IMR-90 (cell line): ENCODE data around the gene SPRED2. TPM values are rescaled to one million over a fixed set of nuclear protein-coding genes. Genes with fewer than 3 reads are reported as not detected.
A peak's percentile ranks its signal among the peaks of the same experiment; 100 is the strongest.

Source experiments
- ATAC-seq: fragments of 200-7000 bp; cut with Tn5 transposase; 2 replicates; pipeline ENCODE4 v1.9.1; 2020; ENCODE audit warnings: low read depth, mild to moderate bottlenecking, moderate library complexity
- BruUV-seq: library from RNA; stranded (reverse); fragments of 400-500 nt; replicated peaks from 2 replicates; lab custom pipeline; 2021; lab: Mats Ljungman, UMichigan
- CTCF ChIA-PET: fragments of 300-600 bp; formaldehyde crosslinking; extraction: SDS; loops from one replicate; lab custom pipeline; 2021; ENCODE audit warnings: antibody characterized with exemption; lab: Yijun Ruan, JAX
- POLR2A ChIA-PET: fragments of 300-600 bp; sonication (Branson Sonifier 250); formaldehyde crosslinking; loops from one replicate; lab custom pipeline; 2022; ENCODE audit warnings: antibody characterized with exemption; ENCODE audit not compliant: unreplicated experiment; lab: Charles Lee
- DNase-seq: peaks from one replicate; pipeline ENCODE4 v3.0.0; 2013
- H2AFZ ChIP-seq: replicated peaks from 2 replicates; pipeline ENCODE3; 2013; ENCODE audit warnings: low read length, mild to moderate bottlenecking; ENCODE audit not compliant: poor library complexity
- H2AK5ac ChIP-seq: 2 replicates; pipeline ENCODE4 v1.6.1; 2013; ENCODE audit warnings: low read depth, low read length, inconsistent platforms
- H2AK9ac ChIP-seq: replicated peaks from 2 replicates; pipeline ENCODE3; 2013; ENCODE audit warnings: mild to moderate bottlenecking, low read depth, low read length, moderate library complexity; ENCODE audit not compliant: poor library complexity
- H2BK120ac ChIP-seq: 2 replicates; pipeline ENCODE4 v1.6.1; 2013; ENCODE audit warnings: low read depth, low read length, inconsistent platforms
- H2BK15ac ChIP-seq: 3 replicates; pipeline ENCODE4 v1.6.1; 2013; ENCODE audit warnings: low read depth, low read length, inconsistent platforms
- H2BK20ac ChIP-seq: 2 replicates; pipeline ENCODE4 v1.6.1; 2013; ENCODE audit warnings: low read depth, mild to moderate bottlenecking, inconsistent platforms, low read length, moderate library complexity
- H2BK5ac ChIP-seq: 2 replicates; pipeline ENCODE4 v1.6.1; 2013; ENCODE audit warnings: mild to moderate bottlenecking, low read depth, low read length, inconsistent platforms; ENCODE audit not compliant: poor library complexity, severe bottlenecking
- H3K14ac ChIP-seq: replicated peaks from 2 replicates; pipeline ENCODE4 v1.6.1; 2013; ENCODE audit warnings: low read depth, low read length, inconsistent platforms
- H3K18ac ChIP-seq: 2 replicates; pipeline ENCODE4 v1.6.1; 2013; ENCODE audit warnings: low read depth, low read length, control low read depth
- H3K23ac ChIP-seq: 2 replicates; pipeline ENCODE4 v1.6.1; 2013; ENCODE audit warnings: low read depth, low read length, inconsistent platforms
- H3K27ac ChIP-seq: 2 replicates; pipeline ENCODE4 v1.5.1; 2013; ENCODE audit warnings: mild to moderate bottlenecking, control low read depth, low read length; ENCODE audit not compliant: insufficient read depth
- H3K27me3 ChIP-seq: 2 replicates; pipeline ENCODE4 v1.6.1; 2013; ENCODE audit warnings: low read length; ENCODE audit not compliant: control insufficient read depth, insufficient read depth
- H3K36me3 ChIP-seq: 2 replicates; pipeline ENCODE4 v1.6.1; 2013; ENCODE audit warnings: low read length, mixed read lengths; ENCODE audit not compliant: control insufficient read depth, insufficient read depth
- H3K4ac ChIP-seq: 2 replicates; pipeline ENCODE4 v1.6.1; 2013; ENCODE audit warnings: low read depth, low read length, inconsistent platforms
- H3K4me1 ChIP-seq: 2 replicates; pipeline ENCODE4 v1.6.1; 2013; ENCODE audit warnings: low read length, mixed read lengths; ENCODE audit not compliant: control insufficient read depth, insufficient read depth
- H3K4me2 ChIP-seq: 2 replicates; pipeline ENCODE4 v1.6.1; 2013; ENCODE audit warnings: low read depth, mild to moderate bottlenecking, control low read depth, low read length, moderate library complexity
- H3K4me3 ChIP-seq: 2 replicates; pipeline ENCODE4 v1.5.1; 2013; ENCODE audit warnings: low read depth, mild to moderate bottlenecking, control low read depth, low read length, moderate library complexity; ENCODE audit not compliant: insufficient read depth
- H3K56ac ChIP-seq: 2 replicates; pipeline ENCODE4 v1.6.1; 2013; ENCODE audit warnings: low read length, inconsistent platforms; ENCODE audit not compliant: insufficient read depth; ENCODE audit errors: extremely low read depth
- H3K79me1 ChIP-seq, 2 experiments: 2 replicates each; pipeline ENCODE4 v1.6.1; 2013; ENCODE audit warnings: low read length in 2 of 2, inconsistent platforms in 1 of 2, low read depth in 1 of 2
- H3K9ac ChIP-seq: 2 replicates; pipeline ENCODE4 v1.6.1; 2013; ENCODE audit warnings: low read depth, low read length, control low read depth
- H3K9me1 ChIP-seq: 2 replicates; pipeline ENCODE4 v1.6.1; 2013; ENCODE audit warnings: low read length, inconsistent platforms; ENCODE audit not compliant: insufficient read depth
- H3K9me3 ChIP-seq: 2 replicates; pipeline ENCODE4 v1.6.1; 2013; ENCODE audit warnings: low read length; ENCODE audit not compliant: control insufficient read depth, insufficient read depth
- H4K20me1 ChIP-seq: 2 replicates; pipeline ENCODE4 v1.6.1; 2013; ENCODE audit warnings: low read length, inconsistent platforms; ENCODE audit not compliant: insufficient read depth
- H4K5ac ChIP-seq: 2 replicates; pipeline ENCODE4 v1.6.1; 2013; ENCODE audit warnings: mild to moderate bottlenecking, low read depth, low read length, control low read depth
- H4K8ac ChIP-seq, 2 experiments: 2 replicates each; pipeline ENCODE4 v1.6.1; 2013; ENCODE audit warnings: low read depth in 2 of 2, low read length in 2 of 2, control low read depth in 1 of 2, inconsistent platforms in 1 of 2
- H4K91ac ChIP-seq: 2 replicates; pipeline ENCODE4 v1.6.1; 2013; ENCODE audit warnings: low read depth, low read length, inconsistent platforms; ENCODE audit not compliant: insufficient read depth
- BHLHE40 ChIP-seq: fragments of 150-350 bp; IDR thresholded peaks from 2 replicates; pipeline ENCODE4 v1.6.1; 2016; ENCODE audit warnings: mild to moderate bottlenecking, low read depth, low read length
- CEBPB ChIP-seq: IDR thresholded peaks from 2 replicates; pipeline ENCODE4 v1.6.1; 2012; ENCODE audit warnings: low read depth, low read length, improper control_type of control experiment
- CTCF ChIP-seq: conservative IDR thresholded peaks from 2 replicates; pipeline ENCODE4 v1.5.1; 2012; ENCODE audit warnings: mild to moderate bottlenecking, low read depth, low read length, improper control_type of control experiment
- FOS ChIP-seq: fragments of 150-350 bp; IDR thresholded peaks from 2 replicates; pipeline ENCODE4 v1.6.1; 2016; ENCODE audit warnings: low read depth, low read length
- MAFK ChIP-seq: IDR thresholded peaks from 2 replicates; pipeline ENCODE4 v1.6.1; 2012; ENCODE audit warnings: low read depth, low read length, improper control_type of control experiment
- RFX5 ChIP-seq: IDR thresholded peaks from 2 replicates; pipeline ENCODE4 v1.8.0; 2012; ENCODE audit warnings: low read depth, mild to moderate bottlenecking, low read length, moderate library complexity
- SMC3 ChIP-seq: fragments of 150-350 bp; IDR thresholded peaks from 2 replicates; pipeline ENCODE4 v1.6.1; 2016; ENCODE audit warnings: low read depth, mild to moderate bottlenecking, antibody characterized with exemption, low read length, moderate library complexity
- dilution Hi-C: fragments of 300-500 bp; cut with HindIII; formaldehyde crosslinking; loops from one replicate; pipeline ENCODE4 v1.14.3; 2018; ENCODE audit warnings: low sequenced_read_pairs; ENCODE audit not compliant: unreplicated experiment
- in situ Hi-C: fragments of 300-500 bp; cut with MboI; formaldehyde crosslinking; loops from 3 replicates; pipeline ENCODE4 v1.14.3; 2019; ENCODE audit warnings: low sequenced_read_pairs, inconsistent platforms, mixed read lengths
- intact Hi-C: fragments of 100-400 bp; cut with micrococcal nuclease; formaldehyde crosslinking; loops from 2 replicates; pipeline ENCODE4 v1.10.0; 2022
- polyA plus RNA-seq, 3 experiments: library from polyadenylated mRNA; depleted of rRNA; stranded (reverse); fragments of >200 nt; gene quantifications; 2 replicates each; pipeline ENCODE4 v1.2.3, GENCODE V29; 2012; ENCODE audit warnings: low replicate concordance in 1 of 3
- total RNA-seq: library from RNA; depleted of rRNA; stranded (reverse); fragments of >200 nt; gene quantifications from 2 replicates; pipeline ENCODE4 v1.2.3, GENCODE V29; 2012

The SPRED2 gene
- total and polyA plus RNA-seq, 2 of the 4 experiments (the other 2 are of a cell fraction), result 4.8 to 18.7 TPM

GRCh38 chr2:65456064-65456463 is 23.7 kb upstream of the SPRED2 start:
- no peak for TF ChIP-seq CTCF
- peak; percentile 38; the same call in 1 of the 2 replicates for TF ChIP-seq MAFK
- no peak for TF ChIP-seq CEBPB
- no peak for TF ChIP-seq SMC3
- TF ChIP-seq FOS, result peak; percentile 38; the same call in 1 of the 2 replicates
- no peak for TF ChIP-seq BHLHE40
- TF ChIP-seq RFX5, result no peak
- in situ Hi-C loops (no loop called here), intact Hi-C loops (loop anchor here (5.0 kb wide), 1 partner anchor 36 kb away; no protein-coding TSS in a partner anchor), dilution Hi-C loops (no loop called here)
- H3K4me3 ChIP-seq, result no peak overlapping the region
- no peaks in the 10 kb centered on the region for H3K9me1 ChIP-seq
- H3K27ac ChIP-seq, result no peak overlapping the region
- no peak overlapping the region for H3K23ac ChIP-seq
- no peak overlapping the region for H4K8ac ChIP-seq
- no peak overlapping the region for H2AK9ac ChIP-seq
- H3K4me2 ChIP-seq, result no peak overlapping the region
- H2BK15ac ChIP-seq, result no peak overlapping the region
- BruUV-seq, result no TSS peak
- no peaks in the 10 kb centered on the region for H3K4me1 ChIP-seq
- POLR2A ChIA-PET, result no interaction called here
- H2AFZ ChIP-seq, result no peak overlapping the region
- no peak overlapping the region for H3K9ac ChIP-seq
- H2BK20ac ChIP-seq, result no peak overlapping the region
- peak; percentile 72 for DNase-seq
- H3K27me3 ChIP-seq, result peaks cover 5% of the 10 kb centered on the region; the same call in 1 of the 2 replicates
- CTCF ChIA-PET, result no interaction called here
- H4K5ac ChIP-seq, result no peak overlapping the region
- H3K9me3 ChIP-seq, result no peaks in the 10 kb centered on the region
- no peak overlapping the region for H4K91ac ChIP-seq
- no peaks in the 10 kb centered on the region for H3K36me3 ChIP-seq
- H4K20me1 ChIP-seq, result no peaks in the 10 kb centered on the region
- no peak overlapping the region for H2AK5ac ChIP-seq
- no peak overlapping the region for H3K18ac ChIP-seq
- no peaks in the 10 kb centered on the region for H3K79me1 ChIP-seq
- H2BK120ac ChIP-seq, result no peak overlapping the region
- no peak overlapping the region for H3K4ac ChIP-seq
- no peak overlapping the region for H3K56ac ChIP-seq
- no peak overlapping the region for H3K14ac ChIP-seq
- peak; percentile 11; the same call in 1 of the 2 replicates for ATAC-seq
- no peak overlapping the region for H2BK5ac ChIP-seq
